HCT116 (cell line): ENCODE measurements around the gene PRR20D. TPM values are rescaled to one million over a fixed set of nuclear protein-coding genes. Genes with fewer than 3 reads are reported as not detected.
"Not testable (repeated sequence)": the region's sequence is repeated elsewhere in the genome, so short reads cannot be mapped to it uniquely, and the experiment has no call there.

ENCODE experiments used
- ATAC-seq: fragments of 200-7000 bp; cut with Tn5 transposase; 2 replicates; pipeline ENCODE4 v1.9.1; 2020; ENCODE audit warnings: mild to moderate bottlenecking, moderate library complexity
- Bru-seq: library from RNA; stranded (reverse); fragments of 400-500 nt; gene quantifications from one replicate; lab custom pipeline; 2021; lab: Mats Ljungman, UMichigan
- BruChase-seq, 2 experiments: library from RNA; stranded (reverse); fragments of 400-500 nt; gene quantifications; one replicate each; lab custom pipeline; 2021; lab: Mats Ljungman, UMichigan
- BruUV-seq: library from RNA; stranded (reverse); fragments of 400-500 nt; replicated peaks from 2 replicates; lab custom pipeline; 2021; lab: Mats Ljungman, UMichigan
- CTCF ChIA-PET: fragments of 300-600 bp; sonication (Branson Sonifier 250); formaldehyde crosslinking; loops from one replicate; lab custom pipeline; 2021; ENCODE audit warnings: antibody characterized with exemption; lab: Charles Lee
- POLR2A ChIA-PET: fragments of 300-600, 350-600 bp; sonication (Branson Sonifier 250); formaldehyde crosslinking; loops from one replicate; lab custom pipeline; 2021; ENCODE audit warnings: antibody characterized with exemption; lab: Charles Lee
- RAD21 ChIA-PET, 2 experiments: fragments of 300-600 bp; sonication (Branson Sonifier 250); formaldehyde crosslinking; loops; one replicate each; lab custom pipeline; 2023; ENCODE audit warnings: low total read pairs in 2 of 2; ENCODE audit not compliant: uncharacterized antibody in 2 of 2, unreplicated experiment in 2 of 2, low non-redundant PET in 1 of 2; lab: Charles Lee
- DNase-seq: peaks from one replicate; pipeline ENCODE4 v3.0.0-alpha.2; 2010; ENCODE audit warnings: low read depth, low spot score
- H2AFZ ChIP-seq: fragments of 200-600 bp; shearing (Covaris generic), sonication (generic); 2 replicates; pipeline ENCODE4 v1.6.1; 2017; ENCODE audit warnings: low read depth, mixed run types, mixed read lengths, antibody characterized with exemption, low read length; ENCODE audit not compliant: poor library complexity, severe bottlenecking
- H3K27ac ChIP-seq: 2 replicates; pipeline ENCODE4 v1.5.1; 2012; ENCODE audit warnings: low read depth, low read length
- H3K27me3 ChIP-seq: fragments of 200-600 bp; sonication (generic); 2 replicates; pipeline ENCODE4 v1.6.1; 2016; ENCODE audit warnings: mixed run types, low read length, mixed read lengths; ENCODE audit not compliant: insufficient read depth
- H3K36me3 ChIP-seq, 2 experiments: fragments of 200-500 bp in 1 of 2; fragments of 200-600 bp in 1 of 2; sonication (Bioruptor generic) in 1 of 2; sonication (generic) in 1 of 2; 2 replicates each; pipeline versions ENCODE4 v1.5.1 to v1.6.1; 2014 to 2016; ENCODE audit warnings: low read length in 2 of 2, inconsistent platforms in 1 of 2, mixed read lengths in 1 of 2, mixed run types in 1 of 2; ENCODE audit not compliant: insufficient read depth in 2 of 2, control insufficient read depth in 1 of 2
- H3K4me1 ChIP-seq, 2 experiments: fragments of 200-600 bp in 1 of 2; sonication (generic) in 1 of 2; 2 replicates each; pipeline versions ENCODE4 v1.5.1 to v1.6.1; 2012 to 2017; ENCODE audit warnings: low read length in 2 of 2, inconsistent platforms in 1 of 2, mild to moderate bottlenecking in 1 of 2, mixed read lengths in 1 of 2, mixed run types in 1 of 2, moderate library complexity in 1 of 2; ENCODE audit not compliant: insufficient read depth in 2 of 2, control insufficient read depth in 1 of 2
- H3K4me2 ChIP-seq: fragments of 200-600 bp; sonication (generic); 2 replicates; pipeline ENCODE4 v1.6.1; 2017; ENCODE audit warnings: mixed run types, low read length, mixed read lengths
- H3K4me3 ChIP-seq, 2 experiments: fragments of 200-600 bp in 1 of 2; sonication (generic) in 1 of 2; replicated peaks in 1 of 2; 2 replicates each; pipeline ENCODE4 v1.5.1; 2011 to 2016; ENCODE audit warnings: low read length in 2 of 2, control low read depth in 1 of 2, low read depth in 1 of 2, mild to moderate bottlenecking in 1 of 2, mixed read lengths in 1 of 2, mixed run types in 1 of 2
- H3K79me2 ChIP-seq: fragments of 200-600 bp; sonication (generic); 2 replicates; pipeline ENCODE4 v1.6.1; 2017; ENCODE audit warnings: mild to moderate bottlenecking, mixed run types, low read length, moderate library complexity, mixed read lengths; ENCODE audit not compliant: insufficient read depth
- H3K9ac ChIP-seq: fragments of 200-600 bp; sonication (generic); 2 replicates; pipeline ENCODE4 v1.6.1; 2016; ENCODE audit warnings: low read length, mixed read lengths
- H3K9me2 ChIP-seq: fragments of 200-600 bp; sonication (generic), shearing (Covaris generic); 2 replicates; pipeline ENCODE4 v1.6.1; 2017; ENCODE audit warnings: mixed run types, mild to moderate bottlenecking, moderate library complexity; ENCODE audit not compliant: insufficient read depth
- H3K9me3 ChIP-seq, 2 experiments: fragments of 200-500 bp in 1 of 2; fragments of 200-600 bp in 1 of 2; sonication (Bioruptor generic) in 1 of 2; sonication (generic) in 1 of 2; 2 replicates each; pipeline ENCODE4 v1.6.1; 2014 to 2017; ENCODE audit warnings: low read length in 2 of 2, mixed read lengths in 2 of 2, inconsistent platforms in 1 of 2, low read depth in 1 of 2, mild to moderate bottlenecking in 1 of 2, mixed run types in 1 of 2, moderate library complexity in 1 of 2; ENCODE audit not compliant: control insufficient read depth in 1 of 2, insufficient read depth in 1 of 2
- H4K20me1 ChIP-seq: fragments of 200-600 bp; sonication (generic), shearing (Covaris generic); 2 replicates; pipeline ENCODE4 v1.6.1; 2017; ENCODE audit warnings: mixed run types, mild to moderate bottlenecking, moderate library complexity; ENCODE audit not compliant: insufficient read depth
- EZH2 ChIP-seq: fragments of 200-600 bp; sonication (generic); IDR thresholded peaks from 2 replicates; pipeline ENCODE4 v1.6.1; 2017; ENCODE audit warnings: antibody characterized with exemption, mixed run types
- ZNF274 ChIP-seq: fragments of 200-500 bp; sonication (Bioruptor generic); IDR thresholded peaks from 2 replicates; pipeline ENCODE4 v1.6.1; 2014; ENCODE audit warnings: mild to moderate bottlenecking, low read depth, low read length, inconsistent platforms
- intact Hi-C: fragments of 100-400 bp; cut with micrococcal nuclease; formaldehyde crosslinking; loops from 2 replicates; pipeline ENCODE4 v1.10.0; 2022
- long read RNA-seq: library from polyadenylated mRNA; unstranded; transcript quantifications from one replicate; pipeline ENCODE4 v2.0.0, GENCODE V29; 2021; ENCODE audit not compliant: unreplicated experiment
- polyA plus RNA-seq: library from polyadenylated mRNA; unstranded; fragments of >200 nt; gene quantifications from 2 replicates; pipeline ENCODE4 v1.2.1, GENCODE V29; 2012; ENCODE audit warnings: missing spikeins
- total RNA-seq: library from RNA; stranded (reverse); gene quantifications from one replicate; pipeline ENCODE4 v1.2.1, GENCODE V29; 2021; ENCODE audit not compliant: unreplicated experiment

The PRR20D gene
- total RNA-seq (not detected), Bru-seq, nascent RNA (not detected), BruChase-seq, experiment 1, labeled RNA remaining after a 6-hour chase (not detected), BruChase-seq, experiment 2, labeled RNA remaining after a 2-hour chase (not detected)
- polyA plus RNA-seq = not detected in 2 replicates
- long read RNA-seq = 0 reads

GRCh38 chr13:57160332-57160731 is at the start of gene PRR20D:
PRR20D (plus strand) TSS chr13:57160632; CDS start chr13:57161019, 387 bp downstream.
- H3K36me3 ChIP-seq, H3K4me1 ChIP-seq, ATAC-seq, POLR2A ChIA-PET, H3K9me2 ChIP-seq, BruUV-seq, RAD21 ChIA-PET, H3K4me2 ChIP-seq, H4K20me1 ChIP-seq, H2AFZ ChIP-seq, H3K4me3 ChIP-seq, H3K79me2 ChIP-seq, H3K9me3 ChIP-seq, CTCF ChIA-PET, H3K9ac ChIP-seq, H3K27ac ChIP-seq, intact Hi-C loops, H3K27me3 ChIP-seq, DNase-seq: not testable (repeated sequence)

GRCh38 chr13:57114945-57115344 is 45.5 kb upstream of the PRR20D start:
- CTCF ChIA-PET = no interaction called here
- POLR2A ChIA-PET = no interaction called here
- TF ChIP-seq EZH2 (no peak), ZNF274 (no peak)

More at GRCh38 chr13:57114945-57115344, 45.5 kb upstream of the PRR20D start:
- Histone ChIP-seq H2AFZ (no peak overlapping the region), H3K4me3 (no peak overlapping the region), H3K9me3 (peaks cover 16 to 33% of the 10 kb centered on the region in 2 experiments; a peak in 2 of 4 replicates), H3K9ac (no peak overlapping the region), H3K36me3 (no peaks in the 10 kb centered on the region), H3K4me1 (no peaks in the 10 kb centered on the region), H3K4me2 (no peak overlapping the region), H3K27ac (no peak overlapping the region), H4K20me1 (no peaks in the 10 kb centered on the region), H3K27me3 (no peaks in the 10 kb centered on the region), H3K79me2 (no peaks in the 10 kb centered on the region), H3K9me2 (no peaks in the 10 kb centered on the region)
- DNase-seq = no peak
- no TSS peak for BruUV-seq
- intact Hi-C loops = no loop called here
- no peak for ATAC-seq
- RAD21 ChIA-PET = no interaction called here
